ENCODE results near the gene OXSR1. TPM values are rescaled to one million over a fixed set of nuclear protein-coding genes. Genes with fewer than 3 reads are reported as not detected.

The OXSR1 gene
- total RNA-seq, 1 experiment from 2014 or later, result 35.1 TPM

Other genes starting within 250 kb of the OXSR1 start
- gene VILL, start 174.8 kb upstream of the OXSR1 start, total RNA-seq (2021; ENCODE audit: unreplicated experiment), result 1.2 TPM
- 15.9 TPM for gene PLCD1, start 135.9 kb upstream of the OXSR1 start, total RNA-seq (2021; ENCODE audit: unreplicated experiment)
- 0.61 TPM for gene DLEC1, start 126.3 kb upstream of the OXSR1 start, total RNA-seq (2021; ENCODE audit: unreplicated experiment)
- gene ACAA1, start 28.4 kb upstream of the OXSR1 start, total RNA-seq (2021; ENCODE audit: unreplicated experiment), result 49.0 TPM
- gene MYD88, start 26.9 kb upstream of the OXSR1 start, total RNA-seq (2021; ENCODE audit: unreplicated experiment), result 14.8 TPM
- 0.47 TPM for gene SLC22A13, start 100.3 kb downstream of the OXSR1 start, total RNA-seq (2021; ENCODE audit: unreplicated experiment)
- 0.22 TPM for gene SLC22A14, start 116.8 kb downstream of the OXSR1 start, total RNA-seq (2021; ENCODE audit: unreplicated experiment)
- 14.0 TPM for gene XYLB, start 181.2 kb downstream of the OXSR1 start, total RNA-seq (2021; ENCODE audit: unreplicated experiment)

Measured in HCT116 (cell line).